Caki2 (cell line): ENCODE measurements around the gene SRPK3. TPM values are rescaled to one million over a fixed set of nuclear protein-coding genes. Genes with fewer than 3 reads are reported as not detected.

Experiments used
- DNase-seq: peaks from one replicate; pipeline ENCODE4 v3.0.0-alpha.2; 2015; ENCODE audit warnings: low read depth
- in situ Hi-C: cut with HindIII; loops from 2 replicates; pipeline ENCODE4 v1.10.0; 2016; ENCODE audit warnings: low sequenced_read_pairs, low pct_unique_long_range_greater_than_20kb, mixed read lengths
- total RNA-seq: library from RNA; depleted of rRNA; stranded (reverse); fragments of >200 nt; shearing (Covaris generic); gene quantifications from 2 replicates; pipeline ENCODE4 v1.2.3, GENCODE V29; 2014; ENCODE audit warnings: low replicate concordance

Gene SRPK3
- total RNA-seq, 1 experiment from 2014 or later: not detected

- in situ Hi-C loops: no loop called here
- no peak for DNase-seq
Observed at GRCh38 chrX:153768311-153769157, 12.3 kb upstream of the SRPK3 start.

GRCh38 chrX:153769158-153769864 lies 11.5 kb upstream of the SRPK3 start:
- in situ Hi-C loops: no loop called here
- no peak for DNase-seq

GRCh38 chrX:153769865-153770600 lies 10.8 kb upstream of the SRPK3 start:
- in situ Hi-C loops: no loop called here
- no peak for DNase-seq

GRCh38 chrX:153770601-153771414 lies 10.0 kb upstream of the SRPK3 start:
- no peak for DNase-seq
- in situ Hi-C loops: no loop called here

DNA sequence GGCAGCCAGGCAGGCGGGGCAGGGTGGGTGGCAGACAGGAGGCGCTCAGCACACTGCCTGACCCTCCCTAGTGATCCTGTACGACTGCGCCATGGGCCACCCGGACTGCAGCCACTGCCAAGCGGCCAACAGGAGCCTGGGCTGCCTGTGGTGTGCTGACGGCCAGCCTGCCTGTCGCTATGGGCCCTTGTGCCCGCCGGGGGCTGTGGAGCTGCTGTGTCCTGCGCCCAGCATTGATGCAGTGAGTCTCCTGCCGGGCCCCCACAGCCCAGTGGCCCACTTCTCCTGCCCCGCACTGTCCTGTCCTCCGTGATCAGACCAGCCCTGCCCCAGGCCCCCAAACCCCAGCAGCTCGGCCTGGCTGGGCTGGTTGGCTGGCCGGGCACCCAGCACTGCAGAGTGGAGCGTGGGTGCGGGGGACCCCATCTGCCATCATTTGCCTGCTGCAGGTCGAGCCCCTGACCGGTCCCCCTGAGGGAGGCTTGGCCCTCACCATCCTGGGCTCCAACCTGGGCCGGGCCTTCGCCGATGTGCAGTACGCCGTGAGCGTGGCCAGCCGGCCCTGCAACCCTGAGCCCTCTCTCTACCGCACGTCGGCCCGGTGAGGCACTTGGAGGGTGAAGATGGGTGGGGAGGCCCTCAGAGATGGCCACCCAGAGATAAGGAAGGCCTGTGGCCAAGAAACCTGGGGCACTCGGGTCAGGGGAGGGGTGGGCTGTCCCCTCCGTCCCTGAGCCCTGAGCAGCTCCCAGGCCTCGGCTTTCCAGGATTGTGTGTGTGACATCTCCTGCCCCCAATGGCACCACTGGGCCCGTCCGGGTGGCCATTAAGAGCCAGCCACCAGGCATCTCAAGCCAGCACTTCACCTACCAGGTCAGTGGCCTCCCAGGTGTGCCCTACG lies 9.2 kb upstream of the SRPK3 start:
- DNase-seq: no peak
- in situ Hi-C loops: no loop called here

- in situ Hi-C loops: no loop called here
- no peak for DNase-seq
Observed at GRCh38 chrX:153772316-153773217, 8.3 kb upstream of the SRPK3 start.

DNA sequence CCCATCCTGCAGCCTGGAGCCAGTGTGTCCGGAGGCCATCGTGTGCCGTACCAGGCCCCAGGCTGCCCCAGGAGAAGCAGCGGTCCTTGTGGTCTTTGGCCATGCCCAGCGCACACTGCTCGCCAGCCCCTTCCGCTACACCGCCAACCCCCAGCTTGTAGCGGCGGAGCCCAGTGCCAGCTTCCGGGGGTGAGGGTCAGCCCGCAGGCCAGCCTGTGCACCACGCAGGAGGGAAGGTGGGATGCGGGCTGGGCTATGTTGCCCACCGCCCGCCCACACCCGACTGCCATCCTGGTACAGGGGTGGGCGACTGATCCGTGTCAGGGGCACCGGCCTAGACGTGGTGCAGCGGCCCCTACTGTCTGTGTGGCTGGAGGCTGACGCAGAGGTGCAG lies 7.6 kb upstream of the SRPK3 start:
- in situ Hi-C loops: no loop called here
- DNase-seq: no peak

DNA sequence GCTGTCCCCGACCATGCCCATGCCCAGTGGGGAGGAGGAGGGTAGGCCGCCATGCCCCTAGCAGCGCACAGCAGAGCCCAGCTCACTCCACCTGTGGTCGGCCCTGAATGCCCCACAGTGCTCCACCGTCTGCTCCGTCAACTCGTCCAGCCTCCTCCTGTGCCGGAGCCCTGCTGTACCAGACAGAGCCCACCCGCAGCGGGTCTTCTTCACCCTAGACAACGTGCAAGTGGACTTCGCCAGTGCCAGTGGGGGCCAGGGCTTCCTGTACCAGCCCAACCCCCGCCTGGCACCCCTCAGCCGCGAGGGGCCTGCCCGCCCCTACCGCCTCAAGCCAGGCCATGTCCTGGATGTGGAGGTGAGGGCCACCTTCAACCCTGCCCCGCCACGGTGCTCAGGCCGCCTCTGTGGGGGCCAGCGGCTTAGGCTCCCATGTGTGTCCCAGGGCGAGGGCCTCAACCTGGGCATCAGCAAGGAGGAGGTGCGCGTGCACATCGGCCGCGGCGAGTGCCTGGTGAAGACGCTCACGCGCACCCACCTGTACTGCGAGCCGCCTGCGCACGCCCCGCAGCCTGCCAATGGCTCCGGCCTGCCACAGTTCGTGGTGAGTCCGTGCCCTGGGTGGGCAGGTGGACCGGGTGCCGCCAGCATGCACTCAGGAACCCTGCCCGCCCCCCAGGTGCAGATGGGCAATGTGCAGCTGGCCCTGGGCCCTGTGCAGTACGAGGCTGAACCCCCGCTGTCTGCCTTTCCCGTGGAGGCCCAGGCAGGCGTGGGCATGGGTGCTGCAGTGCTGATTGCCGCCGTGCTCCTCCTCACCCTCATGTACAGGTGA lies 6.9 kb upstream of the SRPK3 start:
- no peak for DNase-seq
- in situ Hi-C loops: no loop called here

DNA sequence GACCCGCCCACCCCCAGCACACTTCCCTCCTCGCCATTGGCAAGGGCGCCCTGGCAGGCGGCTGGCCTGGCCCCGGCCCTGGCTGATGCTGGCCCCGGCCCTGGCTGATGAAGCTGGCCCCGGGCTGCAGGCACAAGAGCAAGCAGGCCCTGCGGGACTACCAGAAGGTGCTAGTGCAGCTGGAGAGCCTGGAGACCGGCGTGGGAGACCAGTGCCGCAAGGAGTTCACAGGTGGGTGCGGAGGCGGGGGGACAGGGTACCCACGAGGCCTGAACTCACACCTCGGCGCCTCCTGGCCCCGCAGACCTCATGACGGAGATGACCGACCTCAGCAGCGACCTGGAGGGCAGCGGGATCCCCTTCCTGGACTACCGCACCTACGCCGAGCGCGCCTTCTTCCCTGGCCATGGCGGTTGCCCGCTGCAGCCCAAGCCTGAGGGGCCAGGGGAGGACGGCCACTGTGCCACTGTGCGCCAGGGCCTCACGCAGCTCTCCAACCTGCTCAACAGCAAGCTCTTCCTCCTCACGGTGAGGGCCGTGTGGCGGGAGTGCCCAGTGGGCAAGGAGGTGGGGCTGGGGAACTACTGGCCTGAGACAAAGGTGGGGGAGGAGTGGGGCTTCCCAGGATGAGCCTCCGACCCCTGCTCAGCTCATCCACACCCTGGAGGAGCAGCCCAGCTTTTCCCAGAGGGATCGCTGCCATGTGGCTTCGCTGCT lies 6.1 kb upstream of the SRPK3 start:
- DNase-seq: no peak
- in situ Hi-C loops: no loop called here

- no peak for DNase-seq
- in situ Hi-C loops: no loop called here
Observed at GRCh38 chrX:153775293-153776119, 5.3 kb upstream of the SRPK3 start.

GRCh38 chrX:153776120-153776599 lies 4.7 kb upstream of the SRPK3 start:
- DNase-seq: no peak
- in situ Hi-C loops: no loop called here

DNA sequence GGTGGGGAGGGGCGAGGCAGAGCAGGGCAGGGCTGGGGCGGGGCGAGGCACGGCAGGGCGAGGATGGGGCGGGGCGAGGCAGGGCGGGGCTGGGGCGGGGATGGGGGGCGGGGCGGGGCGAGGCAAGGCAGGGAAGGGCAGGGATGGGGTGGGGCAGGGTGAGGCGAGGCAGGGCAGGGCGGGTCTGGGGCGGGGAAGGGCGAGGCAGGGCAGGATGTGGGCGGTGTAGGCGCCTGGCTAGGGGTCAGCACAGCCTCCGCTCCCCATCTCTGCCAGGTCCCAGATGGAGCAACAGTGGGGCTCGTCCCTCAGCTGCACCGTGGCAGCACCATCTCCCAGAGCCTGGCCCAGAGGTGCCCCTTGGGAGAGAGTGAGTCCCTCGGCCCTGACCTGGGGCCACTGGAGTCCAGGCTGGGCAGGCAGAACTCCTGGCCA lies 4.2 kb upstream of the SRPK3 start:
- in situ Hi-C loops: no loop called here

GRCh38 chrX:153777261-153778090 lies 3.4 kb upstream of the SRPK3 start:
- in situ Hi-C loops: no loop called here
- no peak for DNase-seq

More for the DNA sequence above, 4.2 kb upstream of the SRPK3 start:
- DNase-seq: no peak
